COLO829 (cell line): ENCODE data around the gene SCO2.

ENCODE experiments used
- DNase-seq: peaks from one replicate; pipeline ENCODE4 v3.0.0; 2012; ENCODE audit warnings: low spot score

Gene SCO2

DNA sequence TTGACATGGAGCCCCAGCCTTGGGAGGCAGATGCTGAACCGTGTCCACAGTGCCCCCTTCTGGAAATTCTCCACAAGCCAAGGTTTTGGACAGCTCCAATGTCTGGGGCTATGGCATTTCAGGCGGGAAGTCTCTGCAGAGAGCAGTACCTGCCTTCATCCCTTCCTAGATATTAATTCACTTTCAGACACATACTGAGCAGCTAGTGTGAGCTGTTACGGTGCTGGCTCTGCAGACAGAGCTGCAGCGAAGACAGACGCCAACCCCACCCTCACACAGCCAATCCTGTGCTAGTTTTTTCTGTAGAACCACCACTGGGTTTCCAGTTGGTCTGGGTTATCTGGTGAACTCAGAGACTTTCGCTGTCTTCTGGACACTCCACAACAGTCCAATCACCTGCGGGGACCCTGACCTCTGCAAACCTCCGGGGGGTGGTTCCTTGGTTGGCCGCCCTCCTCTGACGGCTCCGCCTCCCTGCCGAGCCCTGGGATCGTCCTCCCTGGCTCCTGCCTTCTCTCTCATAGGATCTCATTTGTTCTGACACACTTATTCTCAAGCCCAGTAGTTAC is 27.0 kb downstream of the SCO2 start:
- DNase-seq, result peak; percentile 62

DNA sequence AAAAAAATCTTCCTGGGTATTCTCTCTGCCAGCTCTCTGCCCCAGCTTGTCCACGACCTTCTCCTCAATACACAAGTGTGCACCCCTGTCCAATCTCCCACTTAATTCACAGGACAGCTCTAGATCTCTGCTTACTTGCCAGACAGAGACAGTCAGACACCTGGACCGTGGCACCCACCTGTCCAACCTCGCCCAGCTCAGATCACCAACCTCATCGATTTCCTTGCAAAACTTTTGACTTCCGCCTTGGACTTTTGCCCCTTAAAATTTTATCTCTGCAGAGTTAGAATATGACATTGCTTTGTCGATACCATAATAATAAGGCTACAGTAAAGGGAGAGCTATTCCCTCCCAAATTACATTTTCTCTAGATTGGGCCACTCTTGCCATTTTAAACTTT is 28.3 kb downstream of the SCO2 start:
- no peak for DNase-seq

DNA sequence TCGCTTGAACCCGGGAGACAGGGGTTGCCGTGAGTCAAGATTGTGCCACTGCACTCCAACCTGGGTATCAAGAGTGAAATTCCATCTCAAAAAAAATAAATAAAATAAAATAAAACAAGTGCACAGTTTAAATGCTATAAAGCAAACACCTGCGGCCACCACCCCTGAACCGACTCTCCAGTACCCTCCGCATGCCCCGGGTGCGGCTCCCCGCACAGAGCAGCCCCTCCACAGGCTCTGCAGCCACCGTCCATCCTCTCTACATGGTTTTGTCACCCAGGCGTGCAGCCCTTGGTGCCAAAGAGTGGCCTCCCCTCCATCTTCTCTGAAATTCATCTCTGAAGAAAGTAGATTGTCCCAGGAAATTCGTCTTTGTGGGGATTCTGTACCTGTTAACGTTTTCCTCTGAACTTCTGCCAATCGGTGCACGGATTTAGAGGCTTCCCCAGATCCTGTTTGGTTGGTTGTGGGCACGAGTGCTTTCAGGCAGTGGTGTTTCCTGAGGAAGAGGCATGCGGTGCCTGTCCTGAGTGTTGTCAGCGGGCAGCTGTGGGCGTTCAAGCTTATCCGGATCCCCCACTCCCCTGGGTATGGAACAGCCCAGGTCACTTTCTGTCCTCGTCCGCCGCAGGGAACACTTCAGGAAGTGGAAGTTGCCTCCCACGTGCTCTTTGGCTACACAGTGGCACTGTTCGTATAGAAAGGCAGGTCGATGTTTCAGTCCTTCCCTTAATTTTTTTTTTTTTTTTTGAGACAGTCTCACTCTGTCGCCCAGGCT is 34.7 kb downstream of the SCO2 start:
- no peak for DNase-seq

DNA sequence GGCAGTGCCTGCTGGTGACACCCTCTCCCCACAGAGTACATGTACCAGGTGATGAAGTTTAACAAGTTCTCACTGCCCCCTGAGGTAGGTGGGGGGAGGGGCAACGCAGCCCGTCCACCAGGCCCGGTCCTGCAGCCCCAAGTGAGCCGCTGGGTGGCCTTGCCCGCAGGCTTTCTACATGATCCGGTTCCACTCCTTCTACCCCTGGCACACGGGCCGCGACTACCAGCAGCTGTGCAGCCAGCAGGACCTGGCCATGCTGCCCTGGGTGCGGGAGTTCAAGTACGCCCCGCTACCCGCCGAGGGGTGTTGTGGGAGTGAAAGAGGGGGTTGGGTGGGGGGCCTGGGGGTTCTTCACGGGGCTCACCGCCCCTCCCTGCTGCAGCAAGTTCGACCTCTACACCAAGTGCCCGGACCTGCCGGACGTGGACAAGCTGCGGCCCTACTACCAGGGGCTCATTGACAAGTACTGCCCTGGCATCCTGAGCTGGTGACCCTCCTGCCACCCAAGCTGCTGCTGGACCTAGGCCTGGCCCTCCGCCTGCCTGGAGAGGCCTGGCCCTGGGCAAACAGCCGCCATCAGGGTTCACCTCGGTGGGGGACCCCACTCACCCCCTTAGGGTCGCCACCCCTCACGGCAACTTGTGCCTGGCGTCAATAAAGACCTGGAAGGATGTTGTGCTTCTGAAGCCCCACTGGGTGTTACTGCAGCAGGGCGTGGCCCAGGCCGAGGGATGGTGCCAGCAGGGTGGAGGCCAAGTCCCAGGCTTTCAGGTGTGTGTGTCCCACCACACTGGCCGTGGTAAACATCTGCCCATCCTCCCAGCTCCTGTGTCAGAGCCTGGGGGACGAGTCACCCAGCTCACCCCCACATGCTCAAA is 35.8 kb downstream of the SCO2 start:
- no peak for DNase-seq

DNA sequence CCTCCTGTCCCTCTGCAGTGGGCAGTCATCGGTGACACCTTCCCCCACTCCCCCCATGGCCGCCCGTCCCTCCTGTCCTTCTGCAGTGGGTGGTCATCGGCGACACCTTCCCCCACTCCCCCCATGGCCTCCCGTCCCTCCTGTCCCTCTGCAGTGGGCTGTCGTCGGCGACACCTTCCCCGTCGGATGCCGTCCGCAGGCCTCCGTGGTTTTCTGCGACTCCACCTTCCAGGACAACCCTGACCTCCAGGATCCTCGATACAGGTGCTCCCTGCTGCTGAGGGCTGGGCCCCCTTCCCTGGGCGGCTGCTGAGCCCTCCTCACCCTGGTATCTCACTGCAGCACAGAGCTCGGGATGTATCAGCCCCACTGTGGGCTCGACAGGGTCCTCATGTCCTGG is 36.5 kb downstream of the SCO2 start:
- no peak for DNase-seq

DNA sequence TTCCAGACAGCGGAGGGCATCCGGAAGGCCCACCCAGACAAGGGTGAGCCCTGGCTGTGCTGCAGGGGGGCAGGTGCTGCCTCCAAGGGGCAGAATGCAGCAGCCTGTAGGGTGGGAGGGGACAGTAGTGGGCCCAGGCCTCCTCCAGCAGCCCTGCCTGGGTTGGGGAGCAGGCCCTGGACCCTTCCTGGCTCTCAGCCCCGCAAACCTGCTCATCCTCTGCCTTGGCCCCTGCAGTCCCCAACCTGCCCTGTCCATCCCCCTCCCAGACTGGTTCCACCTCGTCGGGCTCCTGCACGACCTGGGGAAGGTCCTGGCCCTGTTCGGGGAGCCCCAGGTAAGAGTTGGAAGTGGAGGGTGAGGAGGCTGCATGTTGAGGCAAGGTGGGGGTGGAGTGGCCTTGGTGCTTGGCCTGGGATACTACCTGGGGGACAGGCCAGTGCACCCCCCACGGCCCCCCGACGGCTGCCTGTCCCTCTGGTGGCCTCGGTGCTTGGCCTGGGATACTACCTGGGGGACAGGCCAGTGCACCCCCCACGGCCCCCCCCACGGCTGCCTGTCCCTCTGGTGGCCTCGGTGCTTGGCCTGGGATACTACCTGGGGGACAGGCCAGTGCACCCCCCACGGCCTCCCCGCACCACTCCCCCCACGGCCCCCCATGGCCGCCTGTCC is 37.3 kb downstream of the SCO2 start:
- no peak for DNase-seq

DNA sequence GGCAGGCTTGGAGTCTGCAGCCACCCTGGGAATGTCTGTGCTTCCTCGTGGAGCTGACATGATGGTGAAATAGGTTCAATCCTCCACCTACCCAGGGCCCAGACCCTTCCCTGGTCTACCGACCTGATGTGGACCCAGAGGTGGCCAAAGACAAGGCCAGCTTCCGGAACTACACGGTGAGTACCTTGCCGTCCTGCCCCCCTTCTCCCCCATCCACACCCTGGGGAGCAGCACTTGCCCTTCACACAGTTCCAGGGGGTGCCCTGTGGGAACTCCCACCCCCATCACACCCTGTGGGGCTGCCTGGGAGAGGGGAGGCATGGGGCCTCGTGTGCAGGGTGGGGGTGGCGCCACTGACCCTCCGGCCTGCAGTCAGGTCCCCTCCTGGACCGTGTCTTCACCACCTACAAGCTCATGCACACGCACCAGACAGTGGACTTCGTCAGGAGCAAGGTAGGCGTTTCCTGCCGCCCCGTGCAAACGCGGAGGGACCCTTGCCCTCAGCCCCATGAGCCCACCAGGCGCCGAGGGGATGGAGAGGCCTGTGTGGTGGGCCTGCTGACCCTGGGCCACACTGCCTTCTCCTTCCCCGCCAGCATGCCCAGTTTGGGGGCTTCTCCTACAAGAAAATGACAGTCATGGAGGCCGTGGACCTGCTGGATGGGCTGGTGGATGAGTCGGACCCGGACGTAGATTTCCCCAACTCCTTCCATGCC is 38.0 kb downstream of the SCO2 start:
- no peak for DNase-seq

DNA sequence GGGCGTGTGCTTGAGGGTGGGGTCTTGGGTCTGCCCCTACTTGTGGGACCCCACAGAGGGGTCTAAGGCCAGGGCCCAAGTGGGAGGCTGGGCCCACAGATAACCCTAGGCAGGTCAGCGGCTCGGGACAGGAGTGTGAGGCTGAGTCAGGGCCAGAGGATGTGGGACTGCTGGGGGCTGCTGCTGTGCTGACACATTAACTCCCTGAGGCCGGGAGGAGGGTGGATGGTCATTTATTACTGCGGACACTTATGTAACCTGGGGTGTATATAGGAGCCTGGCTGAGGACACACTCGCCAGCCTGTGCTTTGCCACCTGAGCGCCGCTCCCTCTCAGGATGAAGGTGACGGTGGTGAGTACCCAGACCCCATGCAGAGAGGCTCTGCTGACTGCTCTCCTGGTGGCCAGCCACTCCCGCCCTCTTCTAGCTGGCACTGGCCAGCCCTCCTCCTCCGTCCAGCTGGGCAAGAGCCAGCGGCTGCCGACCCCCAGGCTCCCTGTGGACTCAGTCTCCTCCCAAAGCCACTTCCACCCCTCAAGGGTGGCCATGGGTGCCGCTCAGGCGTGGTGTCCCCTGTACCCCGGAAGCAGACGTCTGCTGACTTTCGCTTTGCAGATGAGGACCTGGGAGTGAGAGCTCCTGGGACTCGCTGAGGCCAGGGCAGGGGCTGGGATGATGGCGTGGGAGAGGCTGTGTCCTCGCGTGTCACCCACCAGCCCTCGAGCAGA is 38.7 kb downstream of the SCO2 start, which contains the start of gene MIOX:
Gene MIOX, plus strand, starts transcription at position 299 of the 729 bp plus-strand sequence. Its CDS starts 39 bp downstream, at position 338.
- DNase-seq, result no peak

DNA sequence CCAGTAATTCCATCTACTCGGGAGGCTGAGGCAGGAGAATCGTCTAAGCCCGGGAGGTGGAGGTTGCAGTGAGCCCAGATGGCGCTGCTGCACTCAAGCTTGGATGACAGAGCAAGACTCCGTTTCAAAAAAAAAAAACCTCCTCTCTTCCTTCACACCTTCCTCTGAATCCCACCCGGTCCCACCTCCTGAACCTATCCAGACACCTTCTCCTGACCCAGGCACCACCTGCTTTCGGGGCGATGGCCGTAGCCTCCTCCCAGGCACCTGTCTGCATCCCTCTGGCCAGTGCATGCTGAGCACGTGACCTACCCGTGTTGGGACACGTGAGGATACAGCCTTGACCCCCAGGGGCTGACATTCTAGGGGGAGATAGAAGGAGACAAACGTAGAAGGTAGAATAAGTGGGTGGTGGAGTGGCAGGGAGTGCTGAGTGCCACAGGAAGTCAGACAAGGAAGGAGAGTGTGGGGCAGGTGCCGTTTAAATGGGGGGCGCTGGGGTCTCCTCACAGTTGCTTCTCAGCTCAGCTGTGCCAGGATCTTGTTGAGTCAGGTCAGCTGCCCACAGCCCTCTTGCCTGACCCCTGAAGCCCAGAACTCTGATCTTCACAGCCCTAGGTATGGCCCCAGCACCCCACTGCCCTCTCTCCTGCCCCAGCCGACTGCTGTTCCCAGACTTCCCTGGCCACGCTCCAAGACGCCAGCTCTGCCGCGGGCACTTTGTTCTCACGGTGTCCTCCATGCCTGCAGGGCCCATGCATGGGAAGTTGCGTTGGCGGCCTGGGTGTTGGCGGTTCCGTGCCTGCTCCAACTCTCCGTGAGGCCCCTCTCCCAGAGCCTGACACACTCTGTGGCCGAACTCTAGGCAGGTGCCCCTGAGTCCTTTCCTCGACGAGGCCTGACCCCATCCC is 39.9 kb downstream of the SCO2 start:
- DNase-seq, result no peak

DNA sequence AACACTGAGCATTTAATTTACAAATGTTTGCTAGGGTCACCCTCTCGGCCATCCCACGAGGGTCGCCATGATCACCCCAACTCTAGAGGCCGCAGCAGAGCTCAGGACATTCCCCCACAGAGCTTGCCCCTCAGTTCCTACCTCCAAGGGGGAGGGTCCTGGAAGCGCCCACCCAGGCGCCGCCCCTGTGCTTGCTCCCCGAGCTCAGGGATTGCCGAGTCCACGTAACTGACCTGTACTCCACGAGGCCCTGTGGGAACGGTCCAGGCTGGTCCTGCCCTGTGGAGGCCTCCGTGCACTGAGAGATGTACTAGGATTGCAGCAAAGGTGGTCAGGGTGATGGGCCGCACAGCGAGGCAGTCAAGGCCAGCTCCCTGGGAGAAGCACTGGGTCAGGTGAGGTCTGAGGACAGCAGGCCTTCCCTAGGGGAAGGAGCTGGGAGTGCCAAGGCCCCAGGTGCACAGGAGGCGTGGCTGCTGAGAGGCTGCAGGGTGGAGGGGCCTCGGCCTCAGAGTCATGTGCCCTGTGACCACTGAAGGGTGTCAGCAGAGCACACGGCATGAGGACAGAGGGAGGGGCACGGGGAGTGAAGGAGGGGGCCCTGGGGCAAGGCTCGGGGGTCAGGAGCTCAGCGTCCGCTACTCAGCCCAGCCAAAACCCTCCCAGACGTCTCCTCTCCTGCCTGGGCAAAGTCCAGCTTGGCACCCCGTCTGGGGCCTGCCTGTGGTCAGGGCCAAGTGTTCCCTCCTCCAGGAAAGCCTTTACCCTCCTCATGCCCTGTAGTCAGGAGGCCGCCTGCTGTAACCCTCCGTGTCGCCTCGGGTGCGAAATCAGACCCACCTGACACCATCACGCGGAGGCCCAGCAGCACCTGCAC is 41.2 kb downstream of the SCO2 start:
- DNase-seq, result no peak

DNA sequence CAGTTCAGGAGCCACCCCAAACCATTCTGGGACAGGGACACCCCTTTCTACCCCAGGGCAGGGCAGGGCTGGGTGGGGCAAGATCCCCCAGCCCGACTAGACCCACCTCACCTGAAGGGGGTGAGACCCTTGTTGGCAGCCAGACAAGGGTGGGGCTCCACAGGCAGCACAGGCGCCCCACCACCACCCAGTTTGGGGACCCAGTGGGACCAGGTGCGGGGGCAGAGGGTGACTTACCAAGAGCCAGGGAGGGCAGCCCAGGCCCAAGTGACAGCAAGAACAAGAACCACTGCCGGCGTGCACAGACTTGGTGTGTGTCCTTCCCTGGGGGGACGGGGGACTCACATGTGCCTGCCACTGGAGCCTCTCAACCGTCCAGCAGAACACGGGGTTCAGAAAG is 41.8 kb downstream of the SCO2 start:
- no peak for DNase-seq

DNA sequence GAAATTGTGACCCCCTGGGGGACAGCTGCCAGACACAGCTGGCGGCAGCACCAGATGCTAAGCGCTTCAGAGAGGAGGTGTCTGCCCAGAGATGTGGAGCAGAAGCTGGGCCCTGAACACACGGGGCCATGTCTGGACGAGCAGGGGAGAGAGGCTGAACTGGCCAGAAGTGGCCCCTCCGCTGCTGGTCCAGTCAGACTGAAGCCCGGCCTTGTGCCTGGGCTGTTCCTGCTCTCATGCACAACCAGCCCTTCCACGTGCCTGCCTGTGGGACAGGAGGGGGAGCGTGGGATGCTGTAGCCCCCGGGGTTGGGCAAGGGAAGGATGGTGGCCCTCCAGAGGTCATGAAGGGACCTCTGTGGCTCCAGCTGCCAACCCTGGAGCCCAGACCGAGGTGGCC is 42.3 kb downstream of the SCO2 start:
- DNase-seq, result no peak

DNA sequence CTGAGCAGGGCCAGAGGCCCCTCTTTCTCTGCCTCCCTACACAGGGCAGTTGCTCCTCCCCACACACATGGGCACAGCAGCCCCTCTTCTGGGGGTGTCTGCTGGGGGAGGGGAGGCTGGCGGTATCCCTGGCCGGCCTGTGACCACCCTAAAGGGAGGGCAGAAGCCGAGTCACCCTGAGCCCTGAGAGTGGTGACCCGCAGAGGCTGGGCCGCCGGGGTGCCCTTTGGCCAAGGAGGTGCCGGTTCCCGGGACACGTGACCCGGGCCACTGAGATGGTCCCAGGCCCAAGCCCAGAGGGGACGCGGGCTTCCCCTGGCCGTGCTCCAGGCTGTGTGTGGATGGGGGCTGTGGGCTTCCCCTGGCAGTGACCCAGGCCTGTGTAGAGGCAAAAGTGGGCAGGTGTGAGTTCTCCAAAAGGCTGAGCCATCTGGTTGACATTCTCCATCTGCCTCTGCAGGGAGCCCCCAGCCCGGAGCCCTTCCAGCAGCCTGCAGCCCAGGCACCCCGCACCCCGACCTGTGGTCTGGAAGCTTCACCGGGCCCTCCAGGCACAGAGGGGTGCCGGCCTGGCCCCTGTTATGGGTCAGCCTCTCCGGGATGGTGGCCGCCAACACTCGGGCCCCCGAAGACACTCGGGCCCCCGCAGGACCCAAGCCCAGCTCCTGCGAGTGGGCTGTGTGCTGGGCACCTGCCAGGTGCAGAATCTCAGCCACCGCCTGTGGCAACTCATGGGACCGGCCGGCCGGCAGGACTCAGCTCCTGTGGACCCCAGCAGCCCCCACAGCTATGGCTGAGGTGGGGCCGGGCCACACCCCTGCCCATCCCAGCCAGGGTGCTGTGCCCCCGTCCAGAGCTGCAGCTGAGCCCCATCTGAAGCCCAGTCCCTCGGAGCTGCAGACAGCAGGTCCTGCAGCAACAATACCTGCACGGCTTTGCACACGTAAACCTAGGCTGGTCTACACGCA is 43.0 kb downstream of the SCO2 start:
- DNase-seq, result no peak

DNA sequence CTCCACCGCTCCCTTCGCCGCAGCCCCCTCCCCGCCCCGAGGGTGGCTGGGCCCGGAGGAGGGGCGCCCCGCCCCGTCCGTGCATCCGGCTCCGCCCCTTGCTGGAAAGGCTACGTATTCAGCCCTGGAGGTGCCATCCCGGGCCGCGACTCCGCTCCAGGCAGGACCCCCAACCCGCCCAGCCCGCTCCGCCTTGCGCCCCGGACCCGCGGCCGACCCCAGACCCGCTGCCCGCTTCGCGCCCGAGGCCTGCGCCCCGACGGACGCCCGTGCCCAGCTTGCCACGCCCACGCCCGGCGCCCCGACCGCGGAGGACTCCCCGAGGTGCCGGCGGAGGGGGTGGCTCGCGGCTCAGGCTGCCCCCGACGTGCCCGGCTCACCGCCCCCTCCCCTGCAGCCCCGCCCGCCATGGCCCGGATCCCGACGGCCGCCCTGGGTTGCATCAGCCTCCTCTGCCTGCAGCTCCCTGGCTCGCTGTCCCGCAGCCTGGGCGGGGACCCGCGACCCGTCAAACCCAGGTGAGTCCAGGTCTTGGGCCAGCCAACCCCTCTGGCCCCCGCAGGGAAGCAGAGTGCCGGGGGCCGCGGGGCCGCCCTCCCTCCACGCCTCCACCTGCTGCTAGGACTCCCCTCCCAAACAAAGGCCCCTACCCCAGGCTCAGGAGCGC is 43.8 kb downstream of the SCO2 start, which contains the start of gene ADM2:
Gene ADM2, plus strand, starts transcription at position 104 of the 667 bp plus-strand sequence. Its CDS starts 305 bp downstream, at position 409.
- no peak for DNase-seq

DNA sequence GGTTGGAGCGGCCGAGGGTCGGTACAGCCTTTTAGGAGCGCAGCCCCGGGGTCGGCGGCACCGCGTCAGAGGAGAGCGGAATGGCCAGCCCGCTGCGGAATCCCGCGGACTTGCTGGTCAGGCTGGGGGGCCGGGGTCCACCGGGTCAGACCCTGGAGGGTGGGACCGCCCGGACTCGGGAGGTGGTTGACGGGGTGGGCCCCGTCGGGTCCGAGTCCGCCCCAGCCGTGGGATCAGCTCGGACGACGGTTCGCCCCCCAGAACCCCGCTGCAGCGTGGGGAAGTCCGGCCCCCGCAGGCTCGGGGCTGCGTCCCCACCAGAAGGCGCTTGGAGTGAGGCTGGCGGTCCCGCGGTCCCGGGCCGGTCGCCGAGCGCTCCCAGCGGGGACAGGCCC is 44.4 kb downstream of the SCO2 start:
- DNase-seq, result no peak

DNA sequence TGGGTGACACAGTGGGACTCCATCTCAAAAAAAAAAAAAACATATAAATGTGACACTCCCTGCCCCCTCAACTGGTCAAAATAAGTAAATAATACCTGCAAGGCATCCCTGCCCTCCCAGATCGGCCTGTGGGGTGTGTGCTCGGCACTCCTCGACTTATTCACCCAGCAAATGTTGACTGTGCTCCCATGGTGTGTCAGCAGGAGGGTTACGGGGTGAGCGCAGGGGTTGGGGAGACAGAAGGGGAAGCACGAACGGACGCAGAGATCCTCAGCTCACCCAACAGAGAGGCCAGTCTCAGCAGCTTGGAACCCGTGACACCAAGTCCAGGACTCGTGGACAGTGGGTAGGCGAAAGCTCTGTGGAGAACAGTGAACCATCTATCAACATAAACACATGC is 45.7 kb downstream of the SCO2 start:
- DNase-seq, result no peak

DNA sequence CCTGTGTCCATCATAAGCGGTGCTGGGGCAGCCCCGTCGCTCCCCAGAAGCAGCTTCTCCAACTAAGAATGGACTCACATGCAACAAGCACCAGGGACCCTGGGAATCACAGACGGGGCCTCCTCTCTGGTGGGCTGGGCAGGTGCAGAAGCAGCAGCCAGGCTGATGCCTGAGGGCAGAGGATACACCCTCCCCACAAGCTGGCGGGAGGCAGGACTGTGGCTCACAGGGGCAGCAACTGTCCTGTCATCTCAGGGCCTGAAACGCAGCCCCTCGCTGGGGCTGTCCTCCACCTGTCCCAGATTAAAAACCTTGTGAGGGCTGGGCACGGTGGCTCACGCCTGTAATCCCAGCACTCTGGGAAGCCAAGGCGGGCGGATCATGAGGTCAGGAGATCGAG is 47.5 kb downstream of the SCO2 start:
- DNase-seq, result no peak
